Vagina (tissue), 2 donors: Measurements from ENCODE around the gene SDHAF2. TPM values are rescaled to one million over a fixed set of nuclear protein-coding genes. Genes with fewer than 3 reads are reported as not detected.

Experiments used
- DNase-seq, 2 donors: peaks; one replicate each; pipeline ENCODE4 v3.0.0-alpha.2; 2017; ENCODE audit errors: extremely low spot score in 2 of 2
- H3K27ac ChIP-seq: fragments of 200-600 bp; sonication (generic); one replicate; pipeline ENCODE4 v1.5.1; 2019
- H3K27me3 ChIP-seq: fragments of 200-600 bp; sonication (generic); one replicate; pipeline ENCODE4 v1.5.1; 2019
- H3K36me3 ChIP-seq, 2 donors: fragments of 200-600 bp; sonication (generic); one replicate each; pipeline ENCODE4 v1.5.1; 2017 to 2019
- H3K4me1 ChIP-seq: fragments of 200-600 bp; sonication (generic); one replicate; pipeline ENCODE4 v1.5.1; 2019
- H3K4me3 ChIP-seq, 2 donors: fragments of 200-600 bp; sonication (generic); 1 replicate in 1 of 2; 2 replicates in 1 of 2; pipeline ENCODE4 v1.5.1; 2016 to 2019
- H3K9me3 ChIP-seq: fragments of 200-600 bp; sonication (generic); one replicate; pipeline ENCODE4 v1.5.1; 2019
- POLR2A ChIP-seq, 2 donors: fragments of 450-650 bp; IDR thresholded peaks; one replicate each; pipeline ENCODE4 v1.6.1; 2017; ENCODE audit warnings: antibody characterized with exemption in 2 of 2, mild to moderate bottlenecking in 2 of 2, moderate library complexity in 2 of 2
- POLR2AphosphoS5 ChIP-seq, 2 donors: sonication (generic); formaldehyde crosslinking; IDR thresholded peaks; one replicate each; pipeline ENCODE4 v1.9.0; 2017; ENCODE audit warnings: antibody characterized with exemption in 2 of 2, mild to moderate bottlenecking in 2 of 2, low read depth in 1 of 2; ENCODE audit not compliant: insufficient read depth in 1 of 2
- intact Hi-C: fragments of 100-400 bp; cut with DNase I; formaldehyde crosslinking; loops from one replicate; pipeline ENCODE4 v1.15.1; 2023
- total RNA-seq: library from RNA; depleted of rRNA; stranded (reverse); fragments of >200 nt; gene quantifications from one replicate; pipeline ENCODE4 v1.2.3, GENCODE V29; 2016
- TF ChIP-seq, protein P1 (sequence below), 3 experiments: fragments of 450-650 bp in 2 of 3; fragments of 200-600 bp in 1 of 3; sonication (generic) in 1 of 3; IDR thresholded peaks; one replicate each; pipeline ENCODE4 v1.5.1; 2017 to 2019; ENCODE audit warnings: antibody characterized with exemption in 3 of 3, mild to moderate bottlenecking in 2 of 3, moderate library complexity in 2 of 3

Gene SDHAF2
- total RNA-seq, 1 donor from 2014 or later: 24.3 TPM

DNA sequence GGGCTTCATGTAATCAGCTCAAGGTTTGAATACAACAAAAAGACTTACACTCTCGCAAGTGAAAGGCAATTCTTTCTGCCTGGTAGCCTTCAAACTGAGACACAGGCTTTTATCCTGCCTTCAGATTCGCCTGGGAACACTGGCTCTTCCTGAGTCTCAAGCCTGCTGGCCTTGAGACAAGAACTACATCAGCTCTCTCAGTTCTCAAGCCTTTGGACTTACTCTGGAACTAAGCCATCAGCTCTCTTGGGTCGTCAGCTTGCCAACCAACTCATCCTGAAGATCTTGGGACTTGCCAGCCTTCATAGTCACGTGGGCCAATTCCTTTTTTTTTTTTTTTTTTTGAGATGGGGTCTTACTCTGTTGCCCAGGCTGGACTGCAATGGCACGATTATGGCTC is 42.9 kb downstream of the SDHAF2 start:
- intact Hi-C loops: no loop called here
- peaks cover 6% of the 10 kb centered on the region for H3K4me1 ChIP-seq
- no peak for DNase-seq
- H3K27me3 ChIP-seq: no peaks in the 10 kb centered on the region
- no peaks in the 10 kb centered on the region for H3K9me3 ChIP-seq
- no peak overlapping the region for H3K4me3 ChIP-seq
- no peak for TF ChIP-seq POLR2A (IDR thresholded peaks at IDR 0.05)
- TF ChIP-seq, protein P1, sequence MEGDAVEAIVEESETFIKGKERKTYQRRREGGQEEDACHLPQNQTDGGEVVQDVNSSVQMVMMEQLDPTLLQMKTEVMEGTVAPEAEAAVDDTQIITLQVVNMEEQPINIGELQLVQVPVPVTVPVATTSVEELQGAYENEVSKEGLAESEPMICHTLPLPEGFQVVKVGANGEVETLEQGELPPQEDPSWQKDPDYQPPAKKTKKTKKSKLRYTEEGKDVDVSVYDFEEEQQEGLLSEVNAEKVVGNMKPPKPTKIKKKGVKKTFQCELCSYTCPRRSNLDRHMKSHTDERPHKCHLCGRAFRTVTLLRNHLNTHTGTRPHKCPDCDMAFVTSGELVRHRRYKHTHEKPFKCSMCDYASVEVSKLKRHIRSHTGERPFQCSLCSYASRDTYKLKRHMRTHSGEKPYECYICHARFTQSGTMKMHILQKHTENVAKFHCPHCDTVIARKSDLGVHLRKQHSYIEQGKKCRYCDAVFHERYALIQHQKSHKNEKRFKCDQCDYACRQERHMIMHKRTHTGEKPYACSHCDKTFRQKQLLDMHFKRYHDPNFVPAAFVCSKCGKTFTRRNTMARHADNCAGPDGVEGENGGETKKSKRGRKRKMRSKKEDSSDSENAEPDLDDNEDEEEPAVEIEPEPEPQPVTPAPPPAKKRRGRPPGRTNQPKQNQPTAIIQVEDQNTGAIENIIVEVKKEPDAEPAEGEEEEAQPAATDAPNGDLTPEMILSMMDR (IDR thresholded peaks at IDR 0.05): no peak
- no peak for TF ChIP-seq POLR2AphosphoS5 (IDR thresholded peaks at IDR 0.05; ENCODE audit: insufficient read depth in 1 of 2, low read depth in 1 of 2)
- H3K27ac ChIP-seq: peak overlapping the region; percentile 81
- H3K36me3 ChIP-seq: peaks cover 0 to 5% of the 10 kb centered on the region in 2 donors

DNA sequence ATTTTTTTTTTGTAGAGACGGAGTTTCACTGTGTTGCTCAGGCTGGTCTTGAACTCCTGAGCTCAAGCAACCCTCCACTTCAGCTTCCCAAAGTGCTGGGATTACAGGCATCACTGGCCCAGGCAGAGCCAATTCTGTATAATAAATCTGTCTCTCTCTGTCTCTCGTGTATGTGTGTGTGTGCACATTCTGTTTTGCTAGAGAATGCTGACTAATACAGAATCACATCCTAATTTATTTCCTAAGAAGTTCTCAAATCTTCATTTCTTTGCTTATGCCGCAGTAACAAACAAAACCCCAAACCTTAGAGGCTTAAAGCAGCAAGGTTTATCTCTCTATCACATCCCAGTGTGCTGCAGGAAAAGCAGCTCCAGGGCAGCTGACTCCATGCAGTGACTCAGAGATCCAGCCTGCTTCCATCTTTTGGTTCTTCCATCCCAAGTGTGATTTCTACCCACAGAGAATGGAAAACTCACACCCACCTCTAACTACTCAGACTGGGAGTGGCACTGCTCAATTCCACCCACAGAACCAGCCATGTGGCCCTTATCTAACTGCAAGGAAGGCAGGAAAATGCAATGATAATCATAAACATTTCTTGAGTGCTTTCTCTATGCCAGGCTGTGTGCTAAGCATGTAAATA is 43.6 kb downstream of the SDHAF2 start:
- intact Hi-C loops: no loop called here
- Histone ChIP-seq H3K27me3 (no peaks in the 10 kb centered on the region), H3K4me3 (no peak overlapping the region), H3K36me3 (peaks cover 0 to 5% of the 10 kb centered on the region in 2 donors), H3K27ac (peak overlapping the region; percentile 81), H3K9me3 (no peaks in the 10 kb centered on the region), H3K4me1 (peaks cover 8% of the 10 kb centered on the region)
- TF ChIP-seq POLR2AphosphoS5 (IDR thresholded peaks at IDR 0.05; ENCODE audit: insufficient read depth in 1 of 2, low read depth in 1 of 2) (no peak), POLR2A (IDR thresholded peaks at IDR 0.05) (no peak)
- TF ChIP-seq, protein P1 (IDR thresholded peaks at IDR 0.05): no peak
- no peak for DNase-seq

DNA sequence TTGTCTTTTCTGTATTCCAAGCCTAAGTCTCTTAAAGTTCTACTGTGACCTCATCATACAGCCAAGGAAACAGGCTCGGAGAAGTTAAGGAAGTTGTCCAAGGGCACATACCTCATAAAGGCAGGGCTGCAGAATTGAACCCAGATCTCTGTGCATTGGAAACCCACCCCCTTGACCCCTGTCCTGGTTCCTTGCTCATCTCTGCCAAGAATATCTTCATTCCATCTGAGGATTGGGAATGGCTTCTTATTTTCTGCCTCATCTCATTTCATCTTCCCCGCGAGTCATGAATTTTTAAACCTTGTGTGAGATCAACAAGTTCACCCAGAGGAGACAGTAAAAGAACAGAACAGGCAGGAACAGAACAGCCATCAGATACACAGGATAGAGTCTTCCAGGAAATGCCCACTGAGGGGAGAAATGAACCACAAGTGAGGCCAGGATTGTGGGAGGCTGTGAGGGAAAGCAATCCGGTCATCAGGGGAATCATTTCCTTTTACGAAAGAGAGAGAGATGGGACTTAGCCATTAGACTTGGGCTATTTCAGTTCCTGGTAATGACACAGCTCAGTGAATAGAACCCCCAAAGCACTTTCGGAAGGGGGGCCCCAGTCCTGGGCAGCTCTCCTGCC is 44.2 kb downstream of the SDHAF2 start:
- Histone ChIP-seq H3K27me3 (no peaks in the 10 kb centered on the region), H3K4me1 (peaks cover 8% of the 10 kb centered on the region), H3K9me3 (no peaks in the 10 kb centered on the region), H3K36me3 (no peaks in the 10 kb centered on the region), H3K27ac (peak overlapping the region; percentile 81), H3K4me3 (no peak overlapping the region)
- TF ChIP-seq POLR2A (IDR thresholded peaks at IDR 0.05) (no peak), POLR2AphosphoS5 (IDR thresholded peaks at IDR 0.05; ENCODE audit: insufficient read depth in 1 of 2, low read depth in 1 of 2) (no peak)
- TF ChIP-seq, protein P1 (IDR thresholded peaks at IDR 0.05): no peak
- intact Hi-C loops: no loop called here
- no peak for DNase-seq

DNA sequence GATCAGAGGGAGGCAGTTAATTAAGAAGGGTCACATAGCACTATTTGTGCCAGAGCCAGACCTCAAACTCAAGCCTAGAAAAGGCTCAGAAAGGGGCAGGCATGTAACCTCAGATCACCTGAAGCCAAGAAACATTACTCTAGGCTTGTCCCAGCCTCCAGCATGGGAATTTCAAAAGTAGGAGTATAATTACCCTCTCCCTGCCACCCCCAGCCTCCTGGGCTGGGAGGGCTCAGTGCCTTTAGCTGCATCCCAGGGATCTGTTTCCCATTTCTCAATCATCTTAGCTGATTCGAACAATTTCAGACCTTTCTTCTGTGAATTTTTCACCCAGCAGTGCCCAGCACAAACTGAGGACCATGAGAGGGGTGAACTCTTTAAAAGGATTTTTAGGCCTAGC is 45.5 kb downstream of the SDHAF2 start:
- no peak for DNase-seq
- no peak overlapping the region for H3K4me3 ChIP-seq
- no peaks in the 10 kb centered on the region for H3K9me3 ChIP-seq
- H3K27me3 ChIP-seq: no peaks in the 10 kb centered on the region
- intact Hi-C loops: no loop called here
- TF ChIP-seq POLR2AphosphoS5 (IDR thresholded peaks at IDR 0.05; ENCODE audit: insufficient read depth in 1 of 2, low read depth in 1 of 2): no peak
- TF ChIP-seq, protein P1 (IDR thresholded peaks at IDR 0.05): no peak
- no peak for TF ChIP-seq POLR2A (IDR thresholded peaks at IDR 0.05)
- H3K36me3 ChIP-seq: no peaks in the 10 kb centered on the region
- H3K4me1 ChIP-seq: peaks cover 8% of the 10 kb centered on the region
- no peak overlapping the region for H3K27ac ChIP-seq

DNA sequence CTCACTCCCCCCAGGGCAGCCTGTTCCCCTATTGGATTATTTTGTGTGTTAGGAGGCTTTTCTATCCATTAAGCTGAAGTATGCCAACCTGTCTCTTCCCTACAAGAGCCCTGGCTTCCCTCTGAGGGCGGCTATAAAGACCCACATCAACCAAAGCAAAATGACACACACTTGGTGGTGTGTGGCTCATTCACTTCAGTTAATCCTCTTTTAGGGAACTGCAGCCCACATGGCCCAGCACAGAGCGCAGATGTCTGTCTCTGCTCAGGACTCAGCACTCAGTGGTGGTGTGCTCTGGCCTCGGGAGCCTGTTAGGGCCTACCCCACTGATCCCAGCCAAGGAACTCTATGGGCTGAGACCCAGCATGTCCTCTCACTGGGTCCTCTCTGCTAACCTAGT is 46.4 kb downstream of the SDHAF2 start:
- Histone ChIP-seq H3K27me3 (no peaks in the 10 kb centered on the region), H3K4me1 (peaks cover 8% of the 10 kb centered on the region), H3K27ac (peak overlapping the region; percentile 65), H3K36me3 (no peaks in the 10 kb centered on the region), H3K4me3 (no peak overlapping the region), H3K9me3 (no peaks in the 10 kb centered on the region)
- DNase-seq: no peak
- intact Hi-C loops: no loop called here
- TF ChIP-seq, protein P1 (IDR thresholded peaks at IDR 0.05): no peak
- TF ChIP-seq POLR2A (IDR thresholded peaks at IDR 0.05) (no peak), POLR2AphosphoS5 (IDR thresholded peaks at IDR 0.05; ENCODE audit: insufficient read depth in 1 of 2, low read depth in 1 of 2) (no peak)
